HepG2 (cell line): ENCODE measurements around the gene HORMAD2. TPM values are rescaled to one million over a fixed set of nuclear protein-coding genes. Genes with fewer than 3 reads are reported as not detected.
A peak's percentile ranks its signal among the peaks of the same experiment; 100 is the strongest.

ENCODE experiments used
- ATAC-seq: fragments of 200-7000 bp; cut with Tn5 transposase; 3 replicates; pipeline ENCODE4 v1.9.1; 2020; ENCODE audit warnings: mild to moderate bottlenecking, moderate library complexity
- BruUV-seq: library from RNA; stranded (reverse); fragments of 400-500 nt; replicated peaks from 2 replicates; lab custom pipeline; 2021; lab: Mats Ljungman, UMichigan
- CTCF ChIA-PET: fragments of 300-600 bp; formaldehyde crosslinking; extraction: SDS; loops from one replicate; lab custom pipeline; 2021; ENCODE audit warnings: low total read pairs, inconsistent platforms, low intra/inter-chr PET ratio; lab: Yijun Ruan, JAX
- POLR2A ChIA-PET: fragments of 350-600 bp; sonication (Branson Sonifier 250); formaldehyde crosslinking; loops from one replicate; lab custom pipeline; 2020; ENCODE audit warnings: antibody characterized with exemption, inconsistent platforms; lab: Yijun Ruan, JAX
- DNase-seq: peaks from one replicate; pipeline ENCODE4 v3.0.0-alpha.2; 2015; ENCODE audit warnings: low spot score
- FAIRE-seq: peaks from 3 replicates; lab custom pipeline; 2011; peaks lifted over from hg19 to GRCh38; lab: Jason Lieb, UNC
- H2AFZ ChIP-seq: one replicate; pipeline ENCODE4 v1.6.1; 2011; ENCODE audit warnings: low read length, inconsistent platforms
- H3K27ac ChIP-seq: fragments of 300-600 bp; 3 replicates; pipeline ENCODE4 v1.8.0; 2011; ENCODE audit warnings: mixed run types, mild to moderate bottlenecking, mixed read lengths, low read length, inconsistent platforms; ENCODE audit not compliant: insufficient read depth; ENCODE audit errors: extremely low read length
- H3K27me3 ChIP-seq, 2 experiments: fragments of 200-600 bp in 1 of 2; 2 replicates in 1 of 2; 3 replicates in 1 of 2; pipeline versions ENCODE4 v1.6.0 to v1.8.0; 2011; ENCODE audit warnings: low read length in 2 of 2, mild to moderate bottlenecking in 2 of 2, moderate library complexity in 2 of 2, inconsistent platforms in 1 of 2; ENCODE audit not compliant: insufficient read depth in 2 of 2, control insufficient read depth in 1 of 2
- H3K36me3 ChIP-seq, 2 experiments: fragments of 200-600 bp in 1 of 2; replicated peaks in 1 of 2; 2 replicates in 1 of 2; 3 replicates in 1 of 2; pipeline versions ENCODE4 v1.5.1 to v1.8.0; 2011; ENCODE audit warnings: low read length in 2 of 2, inconsistent platforms in 1 of 2; ENCODE audit not compliant: insufficient read depth in 2 of 2, control insufficient read depth in 1 of 2
- H3K4me1 ChIP-seq: 2 replicates; pipeline ENCODE4 v1.5.1; 2012; ENCODE audit warnings: low read length, inconsistent platforms; ENCODE audit not compliant: insufficient read depth
- H3K4me2 ChIP-seq: 2 replicates; pipeline ENCODE4 v1.6.0; 2011; ENCODE audit warnings: low read depth, low read length, inconsistent platforms
- H3K4me3 ChIP-seq, 3 experiments: fragments of 200-600 bp in 1 of 3; sonication (generic), shearing (Covaris generic) in 1 of 3; replicated peaks in 1 of 3; 2 replicates each; pipeline ENCODE4 v1.5.1; 2011 to 2016; ENCODE audit warnings: low read length in 3 of 3, inconsistent platforms in 2 of 3, low read depth in 2 of 3, mild to moderate bottlenecking in 2 of 3, control low read depth in 1 of 3, mixed read lengths in 1 of 3; ENCODE audit not compliant: insufficient read depth in 1 of 3
- H3K79me2 ChIP-seq: one replicate; pipeline ENCODE4 v1.6.1; 2011; ENCODE audit warnings: low read length, inconsistent platforms; ENCODE audit not compliant: insufficient read depth
- H3K9ac ChIP-seq: 2 replicates; pipeline ENCODE4 v1.6.0; 2011; ENCODE audit warnings: mild to moderate bottlenecking, low read depth, low read length, inconsistent platforms; ENCODE audit not compliant: insufficient read depth
- H3K9me3 ChIP-seq: 2 replicates; pipeline ENCODE4 v1.5.1; 2012; ENCODE audit warnings: mild to moderate bottlenecking, low read length
- H4K20me1 ChIP-seq: 2 replicates; pipeline ENCODE4 v1.6.0; 2011; ENCODE audit warnings: inconsistent platforms, mild to moderate bottlenecking, low read length, moderate library complexity; ENCODE audit not compliant: insufficient read depth
- ATRX ChIP-seq: sonication (generic); formaldehyde crosslinking; IDR thresholded peaks from 2 replicates; pipeline ENCODE4 v1.4.0; 2020; ENCODE audit warnings: missing genetic modification reagents, borderline replicate concordance
- FOSL2 ChIP-seq: sonication (generic); formaldehyde crosslinking; IDR thresholded peaks from 2 replicates; pipeline ENCODE4 v1.4.0; 2020; ENCODE audit warnings: missing genetic modification reagents
- IKZF4 ChIP-seq: sonication (generic); formaldehyde crosslinking; IDR thresholded peaks from 2 replicates; pipeline ENCODE4 v1.5.1; 2020; ENCODE audit warnings: borderline replicate concordance, mild to moderate bottlenecking, low read depth, missing genetic modification reagents; ENCODE audit errors: not compliant biosample characterization
- KAT7 ChIP-seq: IDR thresholded peaks from 2 replicates; pipeline ENCODE4 v1.6.1; 2018; ENCODE audit warnings: borderline replicate concordance, missing compliant biosample characterization
- KDM4B ChIP-seq: sonication (generic); formaldehyde crosslinking; IDR thresholded peaks from 2 replicates; pipeline ENCODE4 v1.4.0; 2020; ENCODE audit warnings: missing genetic modification reagents
- KLF11 ChIP-seq: IDR thresholded peaks from 2 replicates; pipeline ENCODE4 v1.6.1; 2016; ENCODE audit warnings: missing compliant biosample characterization
- POLR2AphosphoS2 ChIP-seq: IDR thresholded peaks from 2 replicates; pipeline ENCODE4 v1.6.1; 2011; ENCODE audit warnings: low read depth, low read length, improper control_type of control experiment
- SMARCC2 ChIP-seq: fragments of 450-650 bp; IDR thresholded peaks from 2 replicates; pipeline ENCODE4 v1.6.1; 2017; ENCODE audit warnings: antibody characterized with exemption, mild to moderate bottlenecking
- SRF ChIP-seq: IDR thresholded peaks from 2 replicates; pipeline ENCODE4 v1.6.1; 2011; ENCODE audit warnings: mild to moderate bottlenecking, low read depth, low read length, moderate library complexity
- U2AF1 ChIP-seq: fragments of 200-400 bp; formaldehyde crosslinking; optimal IDR thresholded peaks from 2 replicates; pipeline ENCODE3; 2017; ENCODE audit warnings: mild to moderate bottlenecking, low read depth, low read length
- ZMAT3 ChIP-seq: sonication (generic); formaldehyde crosslinking; conservative IDR thresholded peaks from 2 replicates; pipeline ENCODE4 v1.7.0; 2021; ENCODE audit warnings: missing genetic modification reagents
- ZNF280D ChIP-seq: sonication (generic); formaldehyde crosslinking; IDR thresholded peaks from 2 replicates; pipeline ENCODE4 v1.5.1; 2020; ENCODE audit warnings: mild to moderate bottlenecking, missing genetic modification reagents
- ZNF510 ChIP-seq: sonication (generic); formaldehyde crosslinking; IDR thresholded peaks from 2 replicates; pipeline ENCODE4 v1.4.0; 2020; ENCODE audit warnings: low read depth, mild to moderate bottlenecking, missing genetic modification reagents
- ZNF639 ChIP-seq: conservative IDR thresholded peaks from 2 replicates; pipeline ENCODE4 v1.6.1; 2018; ENCODE audit warnings: missing genetic modification reagents
- WGBS: methylation state at CpG from one replicate; pipeline ENCODE4 v1.1.6; 2017; ENCODE audit warnings: low lambda C conversion rate; 5-methylcytosine and 5-hydroxymethylcytosine counted together
- in situ Hi-C: cut with HindIII; loops from 2 replicates; pipeline ENCODE4 v1.10.0; 2017; ENCODE audit warnings: low pct_unique_long_range_greater_than_20kb; ENCODE audit not compliant: extremely low pct_ligation_motif_present
- intact Hi-C: fragments of 100-400 bp; cut with micrococcal nuclease; formaldehyde crosslinking; loops from one replicate; pipeline ENCODE4 v1.10.0; 2022; ENCODE audit not compliant: unreplicated experiment
- polyA plus RNA-seq, 8 experiments: library from polyadenylated mRNA; depleted of rRNA in 3 of 8; stranded (reverse) in 7 of 8; unstranded in 1 of 8; fragments of >200 nt; fragmentation: Illumina TruSeq in 4 of 8; extraction: Trizol in 4 of 8; gene quantifications; 2 replicates each; pipeline versions ENCODE4 v1.2.1 to v1.2.3, GENCODE V29; 2011 to 2016; ENCODE audit warnings: low read depth in 4 of 8, missing spikeins in 1 of 8, mixed read lengths in 1 of 8; ENCODE audit not compliant: insufficient read depth in 1 of 8
- total RNA-seq, 5 experiments: library from RNA; depleted of rRNA; stranded (reverse); fragments of >200 nt; fragmentation: Illumina TruSeq; extraction: Trizol; gene quantifications; 2 replicates each; pipeline ENCODE4 v1.2.3, GENCODE V29; 2016; ENCODE audit warnings: low read depth in 1 of 5
- TF ChIP-seq, protein P1 (sequence below): sonication (generic); formaldehyde crosslinking; IDR thresholded peaks from 2 replicates; pipeline ENCODE4 v1.5.0; 2020; ENCODE audit warnings: mild to moderate bottlenecking, missing genetic modification reagents
- TF ChIP-seq, protein P2 (sequence below): sonication (generic); formaldehyde crosslinking; IDR thresholded peaks from 2 replicates; pipeline ENCODE4 v1.4.0; 2020; ENCODE audit warnings: missing genetic modification reagents, mild to moderate bottlenecking, borderline replicate concordance

Gene HORMAD2
- total and polyA plus RNA-seq, 2 of the 13 experiments (the other 11 are each of a cell fraction or from before 2014, with no cell fraction given), result not detected

GRCh38 chr22:30210235-30210909 is 130.1 kb downstream of the HORMAD2 start:
- intact Hi-C loops, result no loop called here
- no peak for TF ChIP-seq SRF
- TF ChIP-seq, protein P1, sequence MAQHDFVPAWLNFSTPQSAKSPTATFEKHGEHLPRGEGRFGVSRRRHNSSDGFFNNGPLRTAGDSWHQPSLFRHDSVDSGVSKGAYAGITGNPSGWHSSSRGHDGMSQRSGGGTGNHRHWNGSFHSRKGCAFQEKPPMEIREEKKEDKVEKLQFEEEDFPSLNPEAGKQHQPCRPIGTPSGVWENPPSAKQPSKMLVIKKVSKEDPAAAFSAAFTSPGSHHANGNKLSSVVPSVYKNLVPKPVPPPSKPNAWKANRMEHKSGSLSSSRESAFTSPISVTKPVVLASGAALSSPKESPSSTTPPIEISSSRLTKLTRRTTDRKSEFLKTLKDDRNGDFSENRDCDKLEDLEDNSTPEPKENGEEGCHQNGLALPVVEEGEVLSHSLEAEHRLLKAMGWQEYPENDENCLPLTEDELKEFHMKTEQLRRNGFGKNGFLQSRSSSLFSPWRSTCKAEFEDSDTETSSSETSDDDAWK (CRISPR knock-in tag), result no peak
- TF ChIP-seq ZNF280D (CRISPR knock-in tag), result no peak
- TF ChIP-seq ZNF639, result 0 out of 2 replicates have a peak, but pooled peaks have one; percentile 43
- TF ChIP-seq ATRX (CRISPR knock-in tag), result no peak
- no peak for TF ChIP-seq POLR2AphosphoS2
- no peak for TF ChIP-seq ZNF510 (CRISPR knock-in tag)
- TF ChIP-seq IKZF4 (CRISPR knock-in tag), result no peak
- TF ChIP-seq ZMAT3 (CRISPR knock-in tag), result no peak; the same call in 1 of the 2 replicates
- no peak for TF ChIP-seq U2AF1
- TF ChIP-seq SMARCC2, result no peak
- TF ChIP-seq, protein P2, sequence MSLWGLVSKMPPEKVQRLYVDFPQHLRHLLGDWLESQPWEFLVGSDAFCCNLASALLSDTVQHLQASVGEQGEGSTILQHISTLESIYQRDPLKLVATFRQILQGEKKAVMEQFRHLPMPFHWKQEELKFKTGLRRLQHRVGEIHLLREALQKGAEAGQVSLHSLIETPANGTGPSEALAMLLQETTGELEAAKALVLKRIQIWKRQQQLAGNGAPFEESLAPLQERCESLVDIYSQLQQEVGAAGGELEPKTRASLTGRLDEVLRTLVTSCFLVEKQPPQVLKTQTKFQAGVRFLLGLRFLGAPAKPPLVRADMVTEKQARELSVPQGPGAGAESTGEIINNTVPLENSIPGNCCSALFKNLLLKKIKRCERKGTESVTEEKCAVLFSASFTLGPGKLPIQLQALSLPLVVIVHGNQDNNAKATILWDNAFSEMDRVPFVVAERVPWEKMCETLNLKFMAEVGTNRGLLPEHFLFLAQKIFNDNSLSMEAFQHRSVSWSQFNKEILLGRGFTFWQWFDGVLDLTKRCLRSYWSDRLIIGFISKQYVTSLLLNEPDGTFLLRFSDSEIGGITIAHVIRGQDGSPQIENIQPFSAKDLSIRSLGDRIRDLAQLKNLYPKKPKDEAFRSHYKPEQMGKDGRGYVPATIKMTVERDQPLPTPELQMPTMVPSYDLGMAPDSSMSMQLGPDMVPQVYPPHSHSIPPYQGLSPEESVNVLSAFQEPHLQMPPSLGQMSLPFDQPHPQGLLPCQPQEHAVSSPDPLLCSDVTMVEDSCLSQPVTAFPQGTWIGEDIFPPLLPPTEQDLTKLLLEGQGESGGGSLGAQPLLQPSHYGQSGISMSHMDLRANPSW, result no peak
- peak; percentile 94 for TF ChIP-seq FOSL2 (CRISPR knock-in tag)
- TF ChIP-seq KLF11 (CRISPR knock-in tag), result no peak
- TF ChIP-seq KDM4B (CRISPR knock-in tag), result no peak
- TF ChIP-seq KAT7 (CRISPR knock-in tag), result no peak

More at GRCh38 chr22:30210235-30210909, 130.1 kb downstream of the HORMAD2 start:
- no TSS peak for BruUV-seq
- WGBS, result 16% methylated on average over 12 of the region's 19 CpGs
- in situ Hi-C loops, result no loop called here
- H3K4me1 ChIP-seq, result peaks cover 92% of the 10 kb centered on the region
- FAIRE-seq (peak; percentile 58), ATAC-seq (peak; percentile 78), DNase-seq (peak; percentile 89)
- H3K79me2 ChIP-seq, result no peaks in the 10 kb centered on the region
- peak overlapping the region; percentile 70 for H3K27ac ChIP-seq
- ChIA-PET POLR2A (interaction anchor here (0.8 to 3.3 kb wide), 7 partner anchors 12 to 51 kb away, joined by 3 to 32 read pairs (median 3); no protein-coding TSS in a partner anchor), CTCF (no interaction called here)
- peak overlapping the region; percentile 59 for H3K4me2 ChIP-seq
- peak overlapping the region in 1 of 3 experiments; percentile 31; a peak in 1 of 6 replicates for H3K4me3 ChIP-seq
- no peaks in the 10 kb centered on the region for H3K9me3 ChIP-seq
- no peaks in the 10 kb centered on the region for H4K20me1 ChIP-seq
- no peaks in the 10 kb centered on the region for H3K27me3 ChIP-seq
- H3K36me3 ChIP-seq, result no peaks in the 10 kb centered on the region
- H2AFZ ChIP-seq, result no peak overlapping the region
- H3K9ac ChIP-seq, result peak overlapping the region; percentile 50
